ENCODE measurements around the gene TRIM50. TPM values are rescaled to one million over a fixed set of nuclear protein-coding genes. Genes with fewer than 3 reads are reported as not detected.
"Not testable (repeated sequence)": the region's sequence is repeated elsewhere in the genome, so short reads cannot be mapped to it uniquely, and the experiment has no call there.

Gene TRIM50
- total RNA-seq, result not detected
- total RNA-seq (2013), result not detected

DNA sequence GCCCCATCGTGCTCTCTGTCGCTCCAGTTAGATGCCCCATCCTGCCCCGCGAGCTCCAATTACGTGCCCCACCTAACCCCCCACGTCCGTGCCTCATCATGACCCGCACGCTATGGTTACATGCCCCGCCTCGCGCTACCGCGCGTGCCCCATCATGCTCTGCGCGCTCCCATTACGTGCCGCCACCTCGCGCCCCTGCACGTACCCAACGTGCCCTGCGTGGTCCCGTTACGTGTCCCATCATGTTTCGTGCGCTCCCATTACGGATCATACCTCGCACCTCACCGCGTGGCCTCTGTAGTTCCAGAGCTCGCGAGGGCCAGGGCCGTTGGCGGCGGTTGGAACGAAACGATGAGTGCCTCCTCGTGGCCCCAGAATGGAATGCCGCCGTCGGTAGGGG lies at the start of gene TRIM50, which contains the start of gene FKBP6:
Gene TRIM50, minus strand, starts transcription at position 161 of the 400 bp plus-strand sequence. CDS start 3,295 bp downstream, outside the sequence.
Gene FKBP6, plus strand, starts transcription at position 240 of the 400 bp plus-strand sequence. CDS start 268 bp downstream, outside the sequence.
- H3K36me3 Mint-ChIP-seq; DNase-seq; H3K27ac ChIP-seq (ENCODE audit: low read length); H3K9me3 ChIP-seq (ENCODE audit: control insufficient read depth, insufficient read depth, low read length); intact Hi-C loops (cut with micrococcal nuclease); H3K27me3 Mint-ChIP-seq (ENCODE audit: low read depth in 2 of 2); H3K27ac Mint-ChIP-seq; ATAC-seq; H3K4me3 Mint-ChIP-seq; H3K4me3 ChIP-seq (ENCODE audit: low read length); H3K27me3 ChIP-seq (ENCODE audit: control insufficient read depth, insufficient read depth, low read length); H3K36me3 ChIP-seq (ENCODE audit: control insufficient read depth, insufficient read depth, low read length); H3K9me3 Mint-ChIP-seq: not testable (repeated sequence)
- H3K4me1 ChIP-seq (ENCODE audit: control insufficient read depth, insufficient read depth, low read length), result peaks cover 13% of the 10 kb centered on the region
- 97% methylated on average over 32 of the region's 43 CpGs for WGBS (ENCODE audit: insufficient coverage)
- peaks cover 9 to 11% of the 10 kb centered on the region in 2 donors for H3K4me1 Mint-ChIP-seq

DNA sequence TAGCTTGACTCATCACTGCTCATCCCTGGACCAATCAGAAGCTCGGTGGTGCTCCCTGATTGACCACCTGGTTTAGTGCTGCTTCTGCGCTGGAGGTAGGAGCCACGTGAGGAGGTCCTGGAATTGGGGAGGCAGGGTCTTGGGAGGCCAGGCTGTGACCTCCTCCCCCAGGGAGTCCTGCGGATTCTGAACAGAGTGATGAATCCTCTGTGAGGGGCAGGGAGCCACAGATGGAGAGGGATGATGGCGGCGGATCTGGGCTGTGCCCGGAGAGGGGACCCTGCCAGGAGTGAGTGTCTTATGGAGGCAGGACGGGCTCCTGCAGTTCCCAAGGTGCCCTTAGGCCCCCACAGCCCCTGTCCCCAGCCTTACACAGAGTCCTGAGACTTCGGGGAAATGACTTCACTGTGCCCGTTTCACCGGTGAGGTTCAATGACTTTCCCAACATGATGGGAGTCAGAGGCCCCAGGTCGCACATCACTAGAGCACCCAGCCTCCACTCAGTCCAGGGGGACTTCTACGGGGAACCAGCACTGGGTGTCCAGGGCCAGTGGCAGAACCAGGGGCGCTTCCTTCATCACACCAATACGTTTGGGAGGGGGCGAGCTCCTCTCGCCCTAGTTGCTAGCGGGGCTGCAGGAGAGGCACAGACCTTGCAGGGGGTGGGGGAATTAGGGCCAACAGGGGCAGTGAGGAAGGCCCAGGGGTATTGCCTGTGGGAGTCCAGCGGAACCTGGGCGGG lies 49.0 kb upstream of the TRIM50 start:
- 91% methylated on average over 20 of the region's 20 CpGs for WGBS (ENCODE audit: insufficient coverage)
- intact Hi-C loops (cut with micrococcal nuclease), result no loop called here
- no peak for ATAC-seq
- no peak for DNase-seq
- no peaks in the 10 kb centered on the region for H3K9me3 Mint-ChIP-seq
- no peak overlapping the region for H3K4me3 Mint-ChIP-seq
- Histone ChIP-seq H3K27me3 (ENCODE audit: control insufficient read depth, insufficient read depth, low read length) (peaks cover 4% of the 10 kb centered on the region), H3K9me3 (ENCODE audit: control insufficient read depth, insufficient read depth, low read length) (no peaks in the 10 kb centered on the region), H3K27ac (ENCODE audit: low read length) (no peak overlapping the region), H3K4me1 (ENCODE audit: control insufficient read depth, insufficient read depth, low read length) (no peaks in the 10 kb centered on the region), H3K36me3 (ENCODE audit: control insufficient read depth, insufficient read depth, low read length) (no peaks in the 10 kb centered on the region), H3K4me3 (ENCODE audit: low read length) (no peak overlapping the region)
- peaks cover 23 to 26% of the 10 kb centered on the region in 2 donors for H3K27me3 Mint-ChIP-seq (ENCODE audit: low read depth in 2 of 2)
- H3K36me3 Mint-ChIP-seq, result no peaks in the 10 kb centered on the region
- TF ChIP-seq, protein P1, sequence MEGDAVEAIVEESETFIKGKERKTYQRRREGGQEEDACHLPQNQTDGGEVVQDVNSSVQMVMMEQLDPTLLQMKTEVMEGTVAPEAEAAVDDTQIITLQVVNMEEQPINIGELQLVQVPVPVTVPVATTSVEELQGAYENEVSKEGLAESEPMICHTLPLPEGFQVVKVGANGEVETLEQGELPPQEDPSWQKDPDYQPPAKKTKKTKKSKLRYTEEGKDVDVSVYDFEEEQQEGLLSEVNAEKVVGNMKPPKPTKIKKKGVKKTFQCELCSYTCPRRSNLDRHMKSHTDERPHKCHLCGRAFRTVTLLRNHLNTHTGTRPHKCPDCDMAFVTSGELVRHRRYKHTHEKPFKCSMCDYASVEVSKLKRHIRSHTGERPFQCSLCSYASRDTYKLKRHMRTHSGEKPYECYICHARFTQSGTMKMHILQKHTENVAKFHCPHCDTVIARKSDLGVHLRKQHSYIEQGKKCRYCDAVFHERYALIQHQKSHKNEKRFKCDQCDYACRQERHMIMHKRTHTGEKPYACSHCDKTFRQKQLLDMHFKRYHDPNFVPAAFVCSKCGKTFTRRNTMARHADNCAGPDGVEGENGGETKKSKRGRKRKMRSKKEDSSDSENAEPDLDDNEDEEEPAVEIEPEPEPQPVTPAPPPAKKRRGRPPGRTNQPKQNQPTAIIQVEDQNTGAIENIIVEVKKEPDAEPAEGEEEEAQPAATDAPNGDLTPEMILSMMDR (IDR thresholded peaks at IDR 0.05), result no peak
- no peaks in the 10 kb centered on the region for H3K4me1 Mint-ChIP-seq
- H3K27ac Mint-ChIP-seq, result no peak overlapping the region

DNA sequence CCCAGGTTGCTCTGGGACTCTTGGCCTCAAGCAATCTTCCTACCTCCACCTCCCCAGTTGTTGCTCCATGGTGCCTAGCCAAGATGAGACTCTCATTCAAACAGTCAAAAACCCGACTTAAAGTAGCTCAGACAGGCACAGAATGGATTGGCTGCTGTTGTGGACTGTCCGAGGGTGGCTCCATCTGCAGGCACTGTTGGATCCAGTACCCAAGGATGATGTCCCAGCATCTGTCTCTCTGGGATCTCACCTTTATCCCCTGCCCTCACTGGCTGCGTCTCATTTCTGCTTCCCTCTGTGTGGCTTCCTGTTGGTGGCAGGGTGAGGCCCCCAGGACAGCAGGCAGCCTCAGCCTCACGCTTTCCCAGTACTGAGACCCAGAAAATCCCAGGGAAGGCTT lies 48.4 kb upstream of the TRIM50 start:
- H3K27ac Mint-ChIP-seq; intact Hi-C loops (cut with micrococcal nuclease); DNase-seq; H3K4me1 Mint-ChIP-seq; H3K4me1 ChIP-seq (ENCODE audit: control insufficient read depth, insufficient read depth, low read length); ATAC-seq; H3K4me3 ChIP-seq (ENCODE audit: low read length); H3K4me3 Mint-ChIP-seq; H3K27ac ChIP-seq (ENCODE audit: low read length); H3K36me3 ChIP-seq (ENCODE audit: control insufficient read depth, insufficient read depth, low read length); H3K9me3 ChIP-seq (ENCODE audit: control insufficient read depth, insufficient read depth, low read length); H3K27me3 ChIP-seq (ENCODE audit: control insufficient read depth, insufficient read depth, low read length); H3K9me3 Mint-ChIP-seq; H3K36me3 Mint-ChIP-seq: not testable (repeated sequence)
- 66% methylated on average over 4 of the region's 4 CpGs for WGBS (ENCODE audit: insufficient coverage)
- H3K27me3 Mint-ChIP-seq (ENCODE audit: low read depth in 2 of 2), result peaks cover 20% of the 10 kb centered on the region in 2 donors

DNA sequence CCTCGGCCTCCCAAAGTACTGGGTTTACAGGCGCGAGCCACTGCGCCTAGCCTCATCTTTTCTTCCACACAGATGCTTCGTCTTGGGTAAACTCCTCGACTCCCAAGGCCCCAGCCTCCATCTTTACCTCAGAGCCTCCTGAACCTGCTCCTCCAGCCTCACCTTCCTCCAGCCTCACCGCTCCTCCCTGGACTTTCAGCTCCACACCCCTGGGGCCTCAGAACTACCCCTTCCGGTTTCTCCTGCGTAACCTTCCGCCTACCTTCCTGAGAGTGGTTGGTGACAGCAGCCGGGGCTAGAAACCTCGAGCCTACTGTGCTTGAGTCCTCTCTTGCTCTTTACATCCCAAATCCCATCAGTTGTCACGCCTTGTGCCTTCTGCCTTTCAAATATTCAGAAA lies 45.9 kb upstream of the TRIM50 start:
- Mint-ChIP-seq H3K4me1 (no peaks in the 10 kb centered on the region), H3K27me3 (ENCODE audit: low read depth in 2 of 2) (peaks cover 16 to 17% of the 10 kb centered on the region in 2 donors), H3K27ac (no peak overlapping the region), H3K4me3 (no peak overlapping the region), H3K9me3 (no peaks in the 10 kb centered on the region), H3K36me3 (no peaks in the 10 kb centered on the region)
- H3K4me1 ChIP-seq (ENCODE audit: control insufficient read depth, insufficient read depth, low read length), result no peaks in the 10 kb centered on the region
- DNase-seq (no peak), ATAC-seq (no peak)
- no peak overlapping the region for H3K27ac ChIP-seq (ENCODE audit: low read length)
- no peak overlapping the region for H3K4me3 ChIP-seq (ENCODE audit: low read length)
- 85% methylated on average over 13 of the region's 13 CpGs for WGBS (ENCODE audit: insufficient coverage)
- TF ChIP-seq, protein P1 (IDR thresholded peaks at IDR 0.05), result no peak
- H3K9me3 ChIP-seq (ENCODE audit: control insufficient read depth, insufficient read depth, low read length), result no peaks in the 10 kb centered on the region
- H3K27me3 ChIP-seq (ENCODE audit: control insufficient read depth, insufficient read depth, low read length), result peaks cover 4% of the 10 kb centered on the region
- intact Hi-C loops (cut with micrococcal nuclease), result no loop called here
- no peaks in the 10 kb centered on the region for H3K36me3 ChIP-seq (ENCODE audit: control insufficient read depth, insufficient read depth, low read length)

All from natural killer cell (primary cell).